Spleen (tissue), 11 donors: ENCODE results near the gene RINL. TPM values are rescaled to one million over a fixed set of nuclear protein-coding genes. Genes with fewer than 3 reads are reported as not detected.
"Not testable (repeated sequence)": the region's sequence is repeated elsewhere in the genome, so short reads cannot be mapped to it uniquely, and the experiment has no call there.

Source experiments
- DNase-seq: peaks from one replicate; pipeline ENCODE4 v3.0.0-alpha.2; 2020
- H3K27ac ChIP-seq, 8 donors: fragments of 200-600 bp; sonication (generic) in 7 of 8; 1 replicate in 4 of 8; 2 replicates in 4 of 8; pipeline versions ENCODE4 v1.5.0 to v1.8.0; 2016 to 2021; ENCODE audit warnings: inconsistent platforms in 4 of 8, mild to moderate bottlenecking in 4 of 8, moderate library complexity in 1 of 8
- H3K27me3 ChIP-seq, 7 donors: fragments of 200-600 bp; sonication (generic) in 6 of 7; replicated peaks in 1 of 7; 1 replicate in 4 of 7; 2 replicates in 3 of 7; pipeline versions ENCODE4 v1.5.0 to v1.8.0; 2016 to 2021; ENCODE audit warnings: inconsistent platforms in 3 of 7, mild to moderate bottlenecking in 1 of 7
- H3K36me3 ChIP-seq, 6 donors: fragments of 200-600 bp; sonication (generic) in 5 of 6; 1 replicate in 4 of 6; 2 replicates in 2 of 6; pipeline versions ENCODE4 v1.5.0 to v1.8.0; 2016 to 2021; ENCODE audit warnings: inconsistent platforms in 2 of 6
- H3K4me1 ChIP-seq, 6 donors: fragments of 200-600 bp; sonication (generic) in 5 of 6; 1 replicate in 3 of 6; 2 replicates in 3 of 6; pipeline versions ENCODE4 v1.5.0 to v1.8.0; 2016 to 2021; ENCODE audit warnings: inconsistent platforms in 3 of 6
- H3K4me3 ChIP-seq, 8 donors: fragments of 200-600 bp; sonication (generic) in 7 of 8; 1 replicate in 4 of 8; 2 replicates in 4 of 8; pipeline versions ENCODE4 v1.5.0 to v1.8.0; 2016 to 2021; ENCODE audit warnings: inconsistent platforms in 4 of 8, mild to moderate bottlenecking in 4 of 8, moderate library complexity in 2 of 8
- H3K9me3 ChIP-seq, 8 donors: fragments of 200-600 bp; sonication (generic) in 7 of 8; 1 replicate in 4 of 8; 2 replicates in 4 of 8; pipeline versions ENCODE4 v1.5.0 to v1.8.0; 2016 to 2021; ENCODE audit warnings: inconsistent platforms in 4 of 8
- CTCF ChIP-seq, 11 experiments: fragments of 200-600 bp in 7 of 11; fragments of 450-650 bp in 4 of 11; sonication (generic) in 4 of 11; IDR thresholded peaks in 8 of 11; conservative IDR thresholded peaks in 3 of 11; 1 replicate in 7 of 11; 2 replicates in 4 of 11; pipeline versions ENCODE4 v1.4.0 to v1.8.0; 2016 to 2021; ENCODE audit warnings: antibody characterized with exemption in 11 of 11, inconsistent platforms in 4 of 11, mild to moderate bottlenecking in 1 of 11
- POLR2A ChIP-seq, 3 donors: fragments of 450-650 bp; IDR thresholded peaks; one replicate each; pipeline ENCODE4 v1.5.1; 2017; ENCODE audit warnings: antibody characterized with exemption in 3 of 3, mild to moderate bottlenecking in 1 of 3
- POLR2AphosphoS5 ChIP-seq, 3 donors: sonication (generic); formaldehyde crosslinking; IDR thresholded peaks; one replicate each; pipeline ENCODE4 v1.5.1; 2017; ENCODE audit warnings: antibody characterized with exemption in 3 of 3
- WGBS, 5 donors: extraction: QIAGEN DNeasy Blood & Tissue Kit in 3 of 5; methylation state at CpG; one replicate each; pipeline versions ENCODE4 v1.1.5 to v1.1.7; 2013 to 2018; 5-methylcytosine and 5-hydroxymethylcytosine counted together
- intact Hi-C: fragments of 100-400 bp; cut with DNase I; formaldehyde crosslinking; loops from one replicate; pipeline ENCODE4 v1.15.0; 2023; ENCODE audit warnings: low total_unique reads
- polyA plus RNA-seq, 3 donors: library from polyadenylated mRNA; stranded (reverse); fragments of 200-250 nt; gene quantifications; one replicate each; pipeline ENCODE4 v1.2.1, GENCODE V29; 2013
- total RNA-seq, 7 donors: library from RNA; depleted of rRNA in 3 of 7; stranded (reverse); fragments of >200 nt in 3 of 7; fragmentation: NEBNext Ultra II Directional in 4 of 7; extraction: Animal tissue kit (Norgen Biotek cat#: 25700) in 4 of 7; gene quantifications; one replicate each; pipeline versions ENCODE4 v1.1.0 to v1.2.1, GENCODE V29; 2016 to 2021
- donor health status: healthy with polysubstance abuse.
- donor health status: DM: no; HTN: no; CAD: no; lungs with moderate emphysema.
- donor health status: DM: no; HTN: no; CAD: no.
- donor health status: Bipolar disorder and iron deficiency.
- donor health status: healthy.
- donor health status: DM: no; HTN: no; CAD: no.
- donor health status: DM: yes; HTN: yes; CAD: no.

RINL gene
- total and polyA plus RNA-seq, 10 donors: 14.5 to 42.5 (median 27.0) TPM

GRCh38 chr19:38862321-38863059, 15.6 kb downstream of the RINL start:
- Histone ChIP-seq H3K4me3 (no peak overlapping the region), H3K36me3 (no peaks in the 10 kb centered on the region), H3K27me3 (no peaks in the 10 kb centered on the region), H3K9me3 (no peaks in the 10 kb centered on the region), H3K4me1 (peaks cover 32 to 95% (median 70%) of the 10 kb centered on the region in 6 donors), H3K27ac (peak overlapping the region; percentile 19 to 94 (median 83))
- intact Hi-C loops: no loop called here
- TF ChIP-seq POLR2AphosphoS5 (IDR thresholded peaks at IDR 0.05) (peak in 1 of 3 donors; percentile 77), CTCF (IDR thresholded peaks at IDR 0.05 in 8 of 11, conservative IDR thresholded peaks at IDR 0.05 in 3 of 11) (no peak)
- DNase-seq: no peak
- WGBS, 5 donors: 37 to 52% (median 46%) methylated on average over 10 of the region's 10 CpGs

GRCh38 chr19:38861368-38861767, 16.7 kb downstream of the RINL start:
- 95 to 98% (median 96%) methylated on average over 3 of the region's 3 CpGs for WGBS, 5 donors
- Histone ChIP-seq H3K27me3 (no peaks in the 10 kb centered on the region), H3K27ac (peak overlapping the region in 3 of 8 donors; percentile 84 to 94 (median 91)), H3K4me3 (no peak overlapping the region), H3K36me3 (no peaks in the 10 kb centered on the region), H3K9me3 (no peaks in the 10 kb centered on the region), H3K4me1 (peaks cover 35 to 96% (median 74%) of the 10 kb centered on the region in 6 donors)
- no peak for DNase-seq
- intact Hi-C loops: no loop called here
- TF ChIP-seq POLR2AphosphoS5 (IDR thresholded peaks at IDR 0.05) (no peak), POLR2A (IDR thresholded peaks at IDR 0.05) (no peak), CTCF (IDR thresholded peaks at IDR 0.05 in 8 of 11, conservative IDR thresholded peaks at IDR 0.05 in 3 of 11) (no peak)

GRCh38 chr19:38859631-38860204, 18.4 kb downstream of the RINL start:
- H3K4me1 ChIP-seq: peaks cover 29 to 83% (median 58%) of the 10 kb centered on the region in 6 donors
- 77 to 87% (median 84%) methylated on average over 18 to 21 of the region's 21 CpGs for WGBS, 5 donors
- H3K27ac ChIP-seq: peak overlapping the region in 1 of 8 donors; percentile 29
- H3K4me3 ChIP-seq, intact Hi-C loops, H3K36me3 ChIP-seq, H3K27me3 ChIP-seq, H3K9me3 ChIP-seq, DNase-seq: not testable (repeated sequence)

GRCh38 chr19:38856813-38857212, 21.3 kb downstream of the RINL start:
- TF ChIP-seq CTCF (IDR thresholded peaks at IDR 0.05 in 8 of 11, conservative IDR thresholded peaks at IDR 0.05 in 3 of 11): no peak
- no peak for TF ChIP-seq POLR2AphosphoS5 (IDR thresholded peaks at IDR 0.05)
- TF ChIP-seq POLR2A (IDR thresholded peaks at IDR 0.05): no peak
- H3K4me1 ChIP-seq: peaks cover 8 to 76% (median 40%) of the 10 kb centered on the region in 6 donors
- no peak for DNase-seq
- H3K9me3 ChIP-seq: no peaks in the 10 kb centered on the region
- no peaks in the 10 kb centered on the region for H3K36me3 ChIP-seq
- intact Hi-C loops: no loop called here
- no peak overlapping the region for H3K4me3 ChIP-seq
- peak overlapping the region in 7 of 8 donors; percentile 22 to 83 (median 73) for H3K27ac ChIP-seq
- 54 to 67% (median 63%) methylated on average over 3 of the region's 3 CpGs for WGBS, 5 donors
- no peaks in the 10 kb centered on the region for H3K27me3 ChIP-seq

- DNase-seq, H3K27ac ChIP-seq, H3K36me3 ChIP-seq, H3K9me3 ChIP-seq, H3K4me3 ChIP-seq, intact Hi-C loops, H3K27me3 ChIP-seq: not testable (repeated sequence)
- H3K4me1 ChIP-seq: peaks cover 8 to 78% (median 42%) of the 10 kb centered on the region in 6 donors
- WGBS, 5 donors: 82 to 98% (median 91%) methylated on average over 8 to 29 of the region's 37 CpGs
These were observed 22.3 kb downstream of the RINL start for GRCh38 chr19:38855751-38856150.

- WGBS, 5 donors: 62 to 100% (median 72%) methylated on average over 1 to 3 of the region's 3 CpGs
- H3K27me3 ChIP-seq, H3K9me3 ChIP-seq, DNase-seq, H3K27ac ChIP-seq, H3K36me3 ChIP-seq, intact Hi-C loops, H3K4me3 ChIP-seq: not testable (repeated sequence)
- peaks cover 8 to 74% (median 40%) of the 10 kb centered on the region in 6 donors for H3K4me1 ChIP-seq
These were observed 23.1 kb downstream of the RINL start for GRCh38 chr19:38854961-38855360.
